GM21367 (cell line): Measurements from ENCODE around the gene MYO5B.

ENCODE experiments used
- ATAC-seq: cut with Tn5 transposase; IDR thresholded peaks from one replicate; pipeline ENCODE4 v1.9.1; 2021; ENCODE audit not compliant: unreplicated experiment

Gene MYO5B

DNA sequence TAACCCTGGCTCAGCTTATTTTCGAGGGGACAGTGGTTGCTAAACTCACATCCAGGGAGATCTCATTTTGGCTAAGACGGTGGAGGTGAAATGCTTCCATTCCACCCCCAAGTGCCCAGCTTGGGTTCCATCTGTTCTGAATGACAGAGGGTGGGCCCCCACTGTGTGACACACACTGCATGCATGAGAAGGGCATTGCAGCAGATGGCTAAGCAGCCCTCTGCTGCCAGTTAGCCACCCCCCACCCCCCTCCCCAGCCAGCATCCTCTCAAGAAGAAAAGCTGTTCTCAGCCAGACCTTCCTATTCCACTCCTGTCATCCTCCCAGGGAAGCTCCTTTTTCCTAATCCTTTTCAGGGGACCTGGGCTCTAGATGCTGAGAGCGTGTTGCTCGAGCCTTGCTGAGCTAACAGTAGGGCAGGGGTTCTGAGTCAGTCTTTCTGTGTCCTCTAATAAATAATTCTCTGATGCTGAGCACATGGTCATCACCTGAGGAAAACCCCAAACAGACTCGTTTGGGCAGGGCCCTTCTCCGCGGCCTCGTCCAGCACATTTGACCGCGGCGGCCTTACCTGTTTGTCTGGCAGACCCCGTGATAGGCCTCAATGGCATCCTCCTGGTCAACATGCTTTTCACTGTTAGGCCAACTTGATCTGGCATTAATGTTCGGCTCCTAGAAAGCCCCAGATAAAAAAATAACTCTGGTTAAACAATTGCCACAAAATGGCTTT lies 332.1 kb downstream of the MYO5B start:
- ATAC-seq, result no peak

DNA sequence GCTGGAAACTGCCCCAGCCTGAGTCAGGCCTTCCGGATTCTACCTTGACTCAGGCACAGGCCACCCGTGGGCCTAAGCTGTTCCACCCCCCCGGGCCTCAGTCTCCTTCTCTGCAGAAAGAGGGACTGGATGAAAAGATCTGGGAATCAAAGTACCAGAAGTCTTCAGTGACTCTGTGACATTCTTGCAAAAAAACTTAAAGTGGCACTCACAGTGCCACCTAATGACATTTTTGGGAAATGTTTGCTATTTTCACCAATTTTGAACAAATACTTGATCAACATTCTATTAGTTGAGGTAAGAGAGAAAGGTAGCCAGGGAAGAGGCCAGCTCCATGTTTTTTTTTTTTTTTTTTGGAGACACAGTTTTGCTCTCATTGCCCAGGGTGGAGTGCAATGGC lies 333.3 kb downstream of the MYO5B start:
- no peak for ATAC-seq

DNA sequence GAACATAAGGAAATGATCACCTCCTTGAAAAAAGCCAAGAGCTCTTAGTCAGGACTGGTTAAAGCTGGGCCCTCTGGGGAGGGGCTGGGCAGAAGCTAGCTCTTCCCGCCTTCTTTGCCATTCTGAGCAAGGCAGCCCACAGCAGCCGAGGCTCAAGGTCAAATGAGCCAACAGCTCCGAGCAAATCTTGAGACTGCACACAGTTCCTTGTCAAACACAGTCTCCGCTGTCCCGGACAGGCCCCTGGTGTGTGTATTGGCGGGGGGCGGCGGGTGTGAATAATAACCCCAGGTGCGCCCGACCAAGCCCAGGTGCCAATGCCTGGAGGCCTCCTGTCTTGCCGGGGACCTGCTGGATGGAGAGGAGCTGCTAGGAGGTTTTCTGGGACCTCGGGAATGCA lies 335.2 kb downstream of the MYO5B start:
- no peak for ATAC-seq

DNA sequence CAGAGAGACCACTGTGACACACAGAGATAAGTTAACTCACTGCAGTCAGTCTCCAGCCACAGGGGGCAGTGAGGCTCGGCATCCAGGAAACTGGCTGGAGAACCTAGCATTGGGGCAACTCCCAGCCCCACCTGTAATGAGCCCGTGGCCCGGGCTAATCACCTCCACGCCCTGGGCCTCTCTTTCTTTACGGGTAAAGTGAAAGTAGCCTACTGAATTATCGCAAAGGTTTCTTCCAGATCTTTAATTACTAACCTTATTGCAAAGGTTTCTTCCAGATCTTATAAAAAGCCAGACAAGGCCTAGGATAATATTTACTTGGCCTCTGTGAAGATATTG lies 336.0 kb downstream of the MYO5B start:
- no peak for ATAC-seq

DNA sequence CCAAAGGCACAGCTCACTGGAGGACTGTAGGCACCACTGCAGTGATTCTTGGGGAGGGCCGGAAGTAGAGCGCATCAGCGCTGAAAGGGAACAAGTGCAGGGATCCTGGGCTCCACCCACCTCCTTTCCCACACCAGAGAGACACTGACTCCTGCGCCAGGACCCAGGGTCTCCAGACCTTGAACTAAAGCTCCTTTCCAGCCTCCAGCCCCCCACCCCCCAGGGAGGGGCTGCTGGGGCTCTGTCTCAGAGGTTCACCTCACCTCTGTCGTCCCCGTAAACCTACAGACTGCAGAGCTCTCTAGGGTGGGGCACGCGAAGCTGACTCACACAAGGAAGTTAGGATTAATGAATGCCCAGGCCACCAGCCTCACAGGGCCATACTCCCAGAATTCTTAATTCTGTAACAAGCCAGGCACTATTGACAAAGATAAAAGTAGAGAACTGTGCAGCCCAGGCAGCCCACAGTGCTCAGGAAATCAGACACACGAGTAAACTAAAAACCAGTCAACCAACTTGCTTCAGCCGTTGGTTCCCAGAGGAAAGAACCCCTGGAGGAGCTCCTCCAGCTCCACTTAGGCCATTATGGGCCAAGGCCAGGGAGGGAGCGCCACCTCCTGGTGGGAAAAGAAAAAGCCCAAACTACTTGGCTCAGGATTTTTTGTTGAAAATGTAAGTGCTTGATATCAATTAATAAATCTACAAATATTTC lies 336.5 kb downstream of the MYO5B start:
- no peak for ATAC-seq

DNA sequence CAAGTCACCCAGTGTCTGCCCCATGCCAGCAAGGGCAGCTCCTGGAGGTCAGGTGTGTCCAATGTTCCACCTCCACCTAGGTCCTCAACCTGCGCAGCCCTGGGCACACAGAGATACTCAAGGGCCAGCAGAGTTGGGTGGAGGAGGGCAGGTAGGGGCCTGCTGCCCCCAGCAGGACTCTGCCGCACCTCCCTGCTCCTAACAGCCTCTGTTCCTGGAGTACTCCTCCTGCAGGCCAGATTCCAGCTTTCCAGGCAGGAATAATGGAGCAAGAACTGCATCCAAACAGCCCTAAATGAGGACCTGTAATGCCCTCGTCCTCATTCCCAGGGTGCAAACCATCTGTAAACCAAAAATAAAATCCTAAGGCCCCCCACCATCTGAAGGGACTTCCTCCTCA lies 337.2 kb downstream of the MYO5B start:
- ATAC-seq, result no peak

DNA sequence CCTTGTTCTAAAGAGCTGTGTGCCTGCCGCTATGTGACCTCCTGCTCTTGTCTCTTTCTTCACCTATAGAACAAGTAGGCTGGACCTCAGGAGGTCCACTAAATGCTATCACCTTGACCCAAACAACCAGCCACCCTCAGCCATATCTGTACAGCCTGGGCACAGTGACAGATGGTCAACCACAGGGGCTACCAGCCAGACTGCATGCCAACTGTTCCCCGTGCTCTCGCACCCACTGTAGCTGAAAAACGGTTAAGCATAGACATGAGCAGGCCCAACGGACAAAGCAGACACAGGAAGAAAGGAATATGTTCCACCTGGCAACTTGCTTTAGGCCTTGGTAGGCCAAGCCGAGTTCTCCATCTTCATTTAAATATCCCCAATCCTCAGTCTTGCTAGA lies 338.5 kb downstream of the MYO5B start:
- no peak for ATAC-seq

DNA sequence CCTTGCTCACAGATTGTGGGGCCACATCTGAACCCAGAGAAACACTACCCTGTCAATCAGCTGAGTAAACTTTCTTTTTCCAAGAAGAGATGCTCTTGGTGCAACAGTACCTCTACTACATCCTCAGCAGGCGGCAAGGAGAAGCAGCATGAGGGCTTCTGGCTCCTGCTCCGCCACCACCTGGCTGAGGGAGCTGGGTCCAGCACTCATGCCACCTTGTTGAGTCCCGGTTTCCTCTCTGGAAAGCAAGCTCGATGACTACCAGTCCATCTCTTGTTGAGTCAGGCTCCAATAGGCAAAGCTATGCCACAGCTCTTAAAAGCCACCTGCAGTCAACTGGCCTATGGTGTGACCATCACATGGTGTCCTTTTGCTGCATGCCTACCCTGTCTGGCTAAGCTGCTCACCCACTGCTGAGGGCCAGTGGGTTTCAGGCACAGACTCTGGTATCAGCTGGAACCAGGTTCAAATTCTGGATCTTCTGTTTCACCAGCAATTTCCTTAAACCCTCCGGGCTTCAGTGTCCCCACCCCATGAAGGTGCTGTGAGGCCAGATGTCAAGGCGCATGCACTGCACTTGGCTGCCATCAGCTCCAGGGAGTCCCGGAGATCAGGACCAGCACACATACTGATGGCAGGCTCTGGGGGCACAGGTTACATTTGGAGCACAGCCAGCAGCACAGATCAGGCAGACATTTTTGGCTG lies 339.1 kb downstream of the MYO5B start:
- no peak for ATAC-seq

DNA sequence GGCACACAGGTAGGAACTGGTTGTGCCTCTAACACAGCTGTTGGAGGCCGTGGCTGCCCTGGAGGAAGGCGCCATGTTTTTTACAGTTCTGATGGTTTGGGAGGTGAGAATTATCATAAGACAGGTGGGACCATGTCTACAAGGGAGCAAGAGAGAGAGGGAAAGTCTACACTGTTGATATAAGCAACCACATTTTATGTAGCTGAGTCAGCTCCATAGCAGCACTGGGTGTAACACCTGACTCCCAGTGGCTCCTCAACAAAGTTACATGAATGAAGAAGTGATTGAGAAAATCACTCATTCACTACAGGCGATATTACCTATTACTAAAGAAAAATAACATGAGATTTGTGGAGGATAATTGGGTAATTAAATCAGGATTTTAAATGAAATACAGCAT lies 340.3 kb downstream of the MYO5B start:
- no peak for ATAC-seq

DNA sequence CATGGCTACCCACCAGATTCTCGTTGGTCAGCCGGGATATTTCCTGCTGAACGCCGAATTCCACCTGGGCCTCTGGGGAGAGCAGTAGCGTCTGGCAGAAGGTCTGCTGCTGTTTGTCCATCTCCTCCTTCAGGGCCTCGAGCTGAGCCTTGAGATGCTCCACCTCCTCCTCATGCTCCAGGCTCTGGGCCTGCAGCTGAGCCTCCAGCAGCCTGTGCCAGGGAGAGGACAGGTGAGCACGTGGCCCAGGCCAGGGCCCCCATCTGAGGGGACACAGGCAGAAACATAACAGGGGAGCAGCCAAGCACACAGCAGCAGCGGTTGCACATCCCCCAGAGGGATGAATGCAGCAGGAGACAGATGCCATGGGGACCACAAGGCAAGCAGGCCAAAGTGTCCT lies 341.5 kb downstream of the MYO5B start:
- ATAC-seq, result no peak

DNA sequence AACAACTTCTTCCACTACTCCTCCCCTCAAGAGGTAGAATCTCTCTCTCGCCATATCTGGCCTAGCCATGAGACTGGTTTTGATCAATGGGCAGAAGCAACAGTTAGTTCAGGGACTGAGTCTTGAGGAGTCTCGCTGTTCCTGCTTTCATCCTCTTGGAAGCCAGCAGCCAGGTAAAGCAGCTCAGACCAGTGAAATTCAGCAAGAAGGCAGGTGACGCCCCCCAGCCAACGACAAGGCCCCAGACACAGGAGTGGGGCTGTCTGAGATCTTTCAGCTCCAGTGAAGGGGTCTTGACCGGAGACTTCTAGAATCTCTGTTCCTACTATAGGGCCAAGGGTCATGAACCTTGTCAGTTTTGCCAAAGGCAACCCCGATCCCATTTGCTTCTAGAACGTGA lies 341.9 kb downstream of the MYO5B start:
- ATAC-seq, result no peak

DNA sequence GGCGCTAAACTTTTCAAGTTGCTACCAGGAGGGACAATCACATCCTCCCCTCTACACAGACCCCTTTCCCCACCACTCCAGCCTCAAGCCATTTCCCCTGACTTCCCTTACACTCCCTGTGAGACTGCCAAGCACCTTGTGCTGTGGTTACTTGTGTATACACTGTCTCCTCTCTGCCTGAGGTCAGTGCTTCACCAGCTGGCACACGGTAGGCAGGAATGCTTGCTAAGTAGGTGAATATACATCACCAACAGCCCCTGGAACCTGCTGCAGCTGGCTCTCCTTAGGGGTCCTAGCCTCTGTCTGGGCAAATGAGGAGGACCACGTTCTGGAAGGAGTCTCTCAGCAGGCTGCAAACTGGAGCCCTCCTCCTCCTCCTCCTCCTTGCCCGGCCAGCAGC lies 343.3 kb downstream of the MYO5B start:
- ATAC-seq, result no peak

DNA sequence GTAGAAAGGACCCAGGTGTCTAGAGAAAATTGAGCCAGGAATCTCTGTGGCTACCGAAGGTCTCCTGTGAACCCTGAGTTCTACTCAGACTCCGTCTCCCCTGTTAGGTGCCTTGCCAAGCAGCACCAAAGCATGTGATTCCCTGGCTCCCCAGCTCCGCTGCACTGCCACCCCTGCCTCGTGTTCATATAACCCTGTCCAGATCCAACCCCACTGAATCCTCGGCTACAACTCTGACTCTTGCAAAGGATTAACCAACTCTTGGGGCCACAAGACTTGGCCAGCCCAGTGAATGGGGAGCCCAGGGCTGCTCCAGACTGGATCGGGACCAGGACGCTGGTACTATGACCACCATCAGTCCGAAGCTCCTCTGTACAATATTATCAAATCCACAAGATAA lies 344.3 kb downstream of the MYO5B start:
- ATAC-seq, result no peak

DNA sequence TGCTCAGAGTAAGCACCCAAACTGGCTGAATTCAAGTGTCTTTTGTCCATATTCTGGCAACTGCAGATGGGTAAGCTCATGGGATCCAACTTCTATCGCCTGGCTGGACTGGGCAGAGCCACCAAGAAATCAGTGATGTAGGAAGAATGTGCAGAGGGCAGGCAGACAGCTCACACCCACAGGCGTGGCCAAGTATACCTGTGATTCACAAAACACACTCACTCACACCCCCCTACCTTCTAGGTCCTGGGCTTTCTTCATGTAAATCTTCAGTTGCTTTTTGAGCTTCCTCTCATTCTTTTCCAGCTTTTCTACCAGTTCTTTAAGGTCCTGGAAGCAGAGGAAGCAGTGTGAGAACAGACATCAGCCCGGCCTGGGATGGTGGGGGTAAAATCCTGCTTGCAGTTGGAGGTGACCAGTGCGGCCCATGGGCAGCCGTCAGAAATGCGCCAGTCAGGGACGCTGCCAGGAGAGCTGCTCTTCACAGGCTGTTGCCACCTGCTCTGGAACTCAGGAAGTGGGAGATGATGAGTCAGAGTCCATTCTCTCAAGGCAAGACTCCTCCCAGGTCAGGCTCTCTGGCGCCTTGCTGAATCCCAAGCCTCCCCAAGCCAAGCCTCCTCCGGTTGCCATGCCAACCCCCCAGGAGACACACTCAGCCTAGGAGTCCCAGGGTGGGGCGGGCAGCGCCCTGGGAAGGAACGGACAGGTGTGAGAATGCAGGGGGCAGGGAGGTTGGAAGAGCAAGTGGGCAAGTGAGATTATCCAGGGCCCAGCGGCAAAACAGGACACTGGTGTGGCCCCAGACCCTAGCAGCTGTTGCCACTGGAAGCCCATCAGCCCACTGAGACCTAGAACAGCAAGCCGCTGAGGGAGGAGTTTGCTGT lies 345.4 kb downstream of the MYO5B start:
- no peak for ATAC-seq

DNA sequence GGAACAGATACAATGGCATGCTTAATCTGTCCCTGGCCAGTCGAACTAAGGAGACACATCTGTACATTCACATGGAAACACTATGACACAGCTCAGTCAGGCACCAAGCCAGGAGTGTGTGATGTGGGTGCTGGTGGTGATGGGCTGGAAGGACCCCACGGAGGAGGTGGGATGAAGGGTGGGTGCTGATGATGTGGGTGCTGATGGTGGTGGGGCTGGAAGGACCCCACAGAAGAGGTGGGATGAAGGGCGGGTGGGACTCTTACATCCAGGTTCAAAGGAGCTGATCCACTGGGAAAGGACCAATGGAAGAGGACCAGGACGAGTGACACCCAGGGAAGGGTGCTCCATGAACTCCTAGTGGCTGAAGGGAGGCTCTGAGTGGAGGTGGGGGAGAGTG lies 346.8 kb downstream of the MYO5B start:
- no peak for ATAC-seq

DNA sequence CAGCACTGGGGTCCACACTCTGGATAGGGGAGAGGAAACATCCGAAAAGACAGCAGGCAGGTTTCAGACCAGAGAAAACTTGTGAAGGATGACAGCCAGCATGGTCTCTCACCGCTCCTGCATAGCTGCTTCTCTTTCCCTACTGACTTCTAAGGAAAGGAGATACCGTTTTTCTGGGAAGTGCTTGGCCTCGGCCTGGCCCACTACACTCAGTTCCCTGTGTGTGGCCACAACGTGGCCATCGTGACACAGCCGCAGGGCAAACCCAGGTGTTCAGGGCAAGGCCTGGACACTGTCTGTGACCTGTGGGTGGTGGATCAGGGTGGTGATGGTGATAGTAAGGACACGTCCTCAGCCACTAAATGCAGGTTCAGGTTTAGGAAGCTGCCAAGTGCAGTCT lies 347.4 kb downstream of the MYO5B start:
- ATAC-seq, result no peak

DNA sequence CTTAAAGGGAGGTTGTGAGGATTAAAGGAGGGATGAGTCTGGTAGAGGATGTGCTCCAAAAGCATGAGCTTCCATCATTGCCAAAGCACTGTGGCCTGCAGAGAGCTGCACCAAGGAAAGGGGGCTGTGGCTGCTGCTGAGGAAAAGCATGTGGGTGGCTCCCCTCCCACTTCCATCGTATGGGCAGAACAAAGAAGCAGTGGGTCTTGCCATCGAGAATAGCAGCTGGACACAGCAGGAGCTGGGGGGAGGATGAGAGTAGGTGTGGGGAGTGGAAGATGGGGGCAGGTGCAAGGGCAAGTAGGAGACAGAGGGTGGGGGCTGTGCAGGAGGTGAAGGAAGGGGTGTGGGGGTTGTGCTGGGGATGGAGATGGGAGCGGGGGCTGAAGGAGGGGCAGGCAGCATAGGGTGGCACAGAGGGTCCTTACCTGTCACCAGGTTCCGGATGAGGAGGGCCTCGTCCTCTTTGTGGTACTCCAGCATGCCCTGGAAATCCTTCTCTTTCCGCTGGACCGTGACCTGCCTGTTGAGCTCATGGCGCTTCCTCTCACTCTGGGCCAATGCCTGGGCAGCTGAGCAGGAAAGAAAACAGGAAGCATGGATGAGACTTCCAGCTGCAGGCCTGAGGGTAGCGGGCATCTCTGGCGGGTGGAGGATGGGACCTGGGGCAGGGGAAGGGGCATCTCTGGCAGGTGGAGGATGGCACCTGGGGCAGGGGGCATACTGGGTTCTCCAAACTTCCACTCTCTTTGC lies 348.1 kb downstream of the MYO5B start:
- ATAC-seq, result no peak

DNA sequence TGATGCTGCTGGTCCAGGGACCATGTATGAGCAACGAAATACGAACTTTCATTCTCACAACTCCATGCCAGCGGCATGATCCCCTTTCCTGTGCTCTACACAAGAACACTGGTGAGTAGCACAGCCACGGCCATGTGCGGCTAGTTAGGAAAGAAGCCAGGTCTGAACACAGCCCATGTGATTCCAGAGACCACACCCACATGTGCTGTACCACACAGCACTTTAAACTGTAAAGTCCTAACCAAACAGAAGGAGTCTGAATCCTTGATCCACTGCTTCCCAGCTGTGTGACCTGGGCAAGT lies 348.6 kb downstream of the MYO5B start:
- ATAC-seq, result no peak

DNA sequence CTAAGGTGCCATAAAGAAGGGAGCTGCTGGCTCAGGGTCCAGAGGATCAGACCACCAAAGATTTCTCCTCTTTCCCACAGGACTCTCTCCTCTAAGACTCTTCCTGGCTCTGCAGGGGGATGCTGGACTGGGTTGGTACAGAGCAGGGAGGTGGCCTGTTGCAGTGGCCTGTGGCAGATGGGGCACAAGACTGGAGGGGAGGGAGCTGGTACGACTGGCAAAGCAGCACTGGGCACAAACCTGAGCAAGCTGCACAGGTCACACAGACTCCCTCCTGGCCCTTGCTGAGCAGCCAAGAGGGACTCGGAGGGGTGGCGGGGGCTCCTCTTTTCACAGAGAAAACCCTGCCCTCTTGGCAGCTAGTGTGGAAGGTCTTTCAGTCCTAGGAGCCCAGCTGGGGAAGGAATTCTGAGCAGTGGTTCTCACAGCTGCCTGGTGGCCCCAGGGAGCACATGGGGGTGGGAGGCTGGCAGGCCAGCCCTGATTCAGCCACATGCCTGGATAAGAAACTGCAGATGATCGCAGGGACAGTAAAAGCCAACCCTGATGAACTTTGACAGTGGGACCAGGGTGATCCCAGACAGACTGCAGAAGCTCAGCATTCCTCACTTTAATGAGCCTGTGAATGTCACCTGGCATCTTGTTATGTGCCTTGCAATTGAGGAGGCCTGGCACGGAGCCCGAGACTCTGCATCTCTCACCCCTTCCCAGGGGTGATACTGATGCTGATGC lies 349.2 kb downstream of the MYO5B start:
- no peak for ATAC-seq

DNA sequence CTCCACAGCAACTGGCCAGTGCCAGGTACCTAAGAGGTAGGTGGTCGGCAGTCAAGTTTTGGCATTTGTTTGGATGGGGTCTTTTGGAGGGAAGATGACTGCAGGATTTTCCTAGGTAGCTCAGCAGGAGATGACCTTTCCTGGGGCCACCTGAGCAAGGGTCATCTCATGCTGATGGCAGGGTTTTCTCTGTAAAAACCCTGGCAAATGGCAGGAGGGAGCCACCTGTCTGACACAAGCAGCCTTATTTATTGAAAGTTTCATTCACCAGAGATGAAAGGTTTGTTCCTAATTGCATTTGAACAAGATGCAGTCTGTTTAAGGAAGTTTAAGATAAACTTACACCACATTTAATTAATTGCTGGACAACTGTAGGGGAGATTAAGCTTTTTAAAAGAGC lies 350.0 kb downstream of the MYO5B start:
- ATAC-seq, result no peak
